Measurements from ENCODE around the gene GNAQ. TPM values are rescaled to one million over a fixed set of nuclear protein-coding genes. Genes with fewer than 3 reads are reported as not detected.

GNAQ gene
- polyA plus RNA-seq, 2 of the 4 experiments (the other 2 are of a cell fraction) = 17.9 to 60.0 TPM

DNA sequence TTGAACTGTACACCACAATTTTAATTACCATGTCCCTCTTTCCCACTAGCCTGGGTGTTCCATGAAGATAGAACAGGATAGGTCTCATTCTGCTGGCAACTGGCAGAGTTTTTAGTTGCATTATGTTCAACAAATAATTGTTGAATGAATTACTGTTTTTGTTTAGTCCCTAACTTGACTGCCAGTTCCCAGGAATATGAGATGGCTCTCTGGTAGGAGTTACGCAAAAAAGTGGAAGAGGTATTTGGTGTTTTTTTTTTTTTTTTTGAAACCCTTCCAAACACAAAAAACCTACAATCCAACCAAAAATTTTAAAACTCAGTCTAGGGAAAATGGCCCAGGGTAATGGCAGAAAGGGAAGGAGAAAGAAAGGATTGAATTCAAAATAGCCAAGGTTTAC lies 153.6 kb downstream of the GNAQ start:
- FAIRE-seq (no peak), DNase-seq (ENCODE audit: low read depth in 1 of 2, low spot score in 1 of 2) (no peak), ATAC-seq (no peak)
- 90% methylated on average over 1 of the region's 1 CpG for WGBS (ENCODE audit: missing lambda C conversion rate)
- POLR2A ChIA-PET = no interaction called here
- no peak overlapping the region for H3K4me3 ChIP-seq
- H3K4me2 ChIP-seq = no peak overlapping the region
- H3K27ac ChIP-seq = no peak overlapping the region
- CTCF ChIA-PET = no interaction called here
- peaks cover 21% of the 10 kb centered on the region for H3K4me1 ChIP-seq
- TF ChIP-seq, protein P1, sequence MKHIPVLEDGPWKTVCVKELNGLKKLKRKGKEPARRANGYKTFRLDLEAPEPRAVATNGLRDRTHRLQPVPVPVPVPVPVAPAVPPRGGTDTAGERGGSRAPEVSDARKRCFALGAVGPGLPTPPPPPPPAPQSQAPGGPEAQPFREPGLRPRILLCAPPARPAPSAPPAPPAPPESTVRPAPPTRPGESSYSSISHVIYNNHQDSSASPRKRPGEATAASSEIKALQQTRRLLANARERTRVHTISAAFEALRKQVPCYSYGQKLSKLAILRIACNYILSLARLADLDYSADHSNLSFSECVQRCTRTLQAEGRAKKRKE (CRISPR knock-in tag; IDR thresholded peaks at IDR 0.05; ENCODE audit: low read depth) = no peak
- TF ChIP-seq, protein P2, sequence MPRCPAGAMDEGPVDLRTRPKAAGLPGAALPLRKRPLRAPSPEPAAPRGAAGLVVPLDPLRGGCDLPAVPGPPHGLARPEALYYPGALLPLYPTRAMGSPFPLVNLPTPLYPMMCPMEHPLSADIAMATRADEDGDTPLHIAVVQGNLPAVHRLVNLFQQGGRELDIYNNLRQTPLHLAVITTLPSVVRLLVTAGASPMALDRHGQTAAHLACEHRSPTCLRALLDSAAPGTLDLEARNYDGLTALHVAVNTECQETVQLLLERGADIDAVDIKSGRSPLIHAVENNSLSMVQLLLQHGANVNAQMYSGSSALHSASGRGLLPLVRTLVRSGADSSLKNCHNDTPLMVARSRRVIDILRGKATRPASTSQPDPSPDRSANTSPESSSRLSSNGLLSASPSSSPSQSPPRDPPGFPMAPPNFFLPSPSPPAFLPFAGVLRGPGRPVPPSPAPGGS (IDR thresholded peaks at IDR 0.05) = no peak
- H3K9me3 ChIP-seq = no peaks in the 10 kb centered on the region

DNA sequence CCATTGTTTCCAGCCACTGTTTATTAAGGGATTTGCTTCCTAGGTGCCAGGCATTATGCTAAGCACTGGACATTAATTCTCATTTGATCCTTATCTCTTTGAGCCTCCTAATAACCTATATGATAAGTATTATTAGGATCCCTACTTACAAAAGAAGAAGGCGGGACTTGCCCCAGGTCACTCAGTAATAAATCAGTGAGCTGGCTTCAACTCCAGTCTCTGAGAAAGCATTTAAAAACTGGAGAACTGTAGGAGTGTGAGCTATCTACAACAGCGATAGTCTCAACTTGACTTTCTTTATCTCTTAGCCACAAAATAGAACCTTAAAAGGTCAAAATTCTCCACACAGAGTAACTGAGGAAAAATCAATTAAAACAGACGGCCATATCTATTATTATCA lies 155.0 kb downstream of the GNAQ start:
- WGBS (ENCODE audit: missing lambda C conversion rate) = 89% methylated on average over 3 of the region's 3 CpGs
- DNase-seq (ENCODE audit: low read depth in 1 of 2, low spot score in 1 of 2) (no peak), ATAC-seq (no peak), FAIRE-seq (no peak)
- no peak overlapping the region for H3K4me3 ChIP-seq
- ChIA-PET POLR2A (no interaction called here), CTCF (interaction anchor here (0.6 to 0.7 kb wide), 3 partner anchors 9 to 1288 kb away, joined by 3 to 6 read pairs (median 3); no protein-coding TSS in a partner anchor)
- TF ChIP-seq HEYL (CRISPR knock-in tag; IDR thresholded peaks at IDR 0.05) (no peak), POLR2AphosphoS2 (conservative IDR thresholded peaks at IDR 0.05; ENCODE audit: low read length) (no peak), EP300 (IDR thresholded peaks at IDR 0.05) (no peak), ZSCAN20 (CRISPR knock-in tag; IDR thresholded peaks at IDR 0.05) (no peak), ZC3H11A (IDR thresholded peaks at IDR 0.05) (no peak), GATA3 (IDR thresholded peaks at IDR 0.05; ENCODE audit: borderline replicate concordance) (no peak), JUN (IDR thresholded peaks at IDR 0.05) (no peak), EHMT2 (IDR thresholded peaks at IDR 0.05; ENCODE audit: low read depth) (no peak), TFCP2L1 (CRISPR knock-in tag; IDR thresholded peaks at IDR 0.05) (no peak), BHLHE40 (IDR thresholded peaks at IDR 0.05; ENCODE audit: low read depth, low read length) (no peak), JUNB (IDR thresholded peaks at IDR 0.05) (no peak), RAD21 (conservative IDR thresholded peaks at IDR 0.05 in 1 of 2, IDR thresholded peaks at IDR 0.05 in 1 of 2) (no peak), ZNF302 (CRISPR knock-in tag; IDR thresholded peaks at IDR 0.05) (no peak)
- TF ChIP-seq, protein P3, sequence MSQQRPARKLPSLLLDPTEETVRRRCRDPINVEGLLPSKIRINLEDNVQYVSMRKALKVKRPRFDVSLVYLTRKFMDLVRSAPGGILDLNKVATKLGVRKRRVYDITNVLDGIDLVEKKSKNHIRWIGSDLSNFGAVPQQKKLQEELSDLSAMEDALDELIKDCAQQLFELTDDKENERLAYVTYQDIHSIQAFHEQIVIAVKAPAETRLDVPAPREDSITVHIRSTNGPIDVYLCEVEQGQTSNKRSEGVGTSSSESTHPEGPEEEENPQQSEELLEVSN (IDR thresholded peaks at IDR 0.05; ENCODE audit: borderline replicate concordance, low read depth) = no peak
- TF ChIP-seq, protein P4, sequence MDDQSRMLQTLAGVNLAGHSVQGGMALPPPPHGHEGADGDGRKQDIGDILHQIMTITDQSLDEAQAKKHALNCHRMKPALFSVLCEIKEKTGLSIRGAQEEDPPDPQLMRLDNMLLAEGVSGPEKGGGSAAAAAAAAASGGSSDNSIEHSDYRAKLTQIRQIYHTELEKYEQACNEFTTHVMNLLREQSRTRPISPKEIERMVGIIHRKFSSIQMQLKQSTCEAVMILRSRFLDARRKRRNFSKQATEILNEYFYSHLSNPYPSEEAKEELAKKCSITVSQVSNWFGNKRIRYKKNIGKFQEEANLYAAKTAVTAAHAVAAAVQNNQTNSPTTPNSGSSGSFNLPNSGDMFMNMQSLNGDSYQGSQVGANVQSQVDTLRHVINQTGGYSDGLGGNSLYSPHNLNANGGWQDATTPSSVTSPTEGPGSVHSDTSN (IDR thresholded peaks at IDR 0.05) = no peak
- TF ChIP-seq, protein P2 (IDR thresholded peaks at IDR 0.05) = no peak
- H3K27ac ChIP-seq = no peak overlapping the region
- H3K4me2 ChIP-seq = no peak overlapping the region
- H3K9me3 ChIP-seq = no peaks in the 10 kb centered on the region
- peaks cover 21% of the 10 kb centered on the region for H3K4me1 ChIP-seq

DNA sequence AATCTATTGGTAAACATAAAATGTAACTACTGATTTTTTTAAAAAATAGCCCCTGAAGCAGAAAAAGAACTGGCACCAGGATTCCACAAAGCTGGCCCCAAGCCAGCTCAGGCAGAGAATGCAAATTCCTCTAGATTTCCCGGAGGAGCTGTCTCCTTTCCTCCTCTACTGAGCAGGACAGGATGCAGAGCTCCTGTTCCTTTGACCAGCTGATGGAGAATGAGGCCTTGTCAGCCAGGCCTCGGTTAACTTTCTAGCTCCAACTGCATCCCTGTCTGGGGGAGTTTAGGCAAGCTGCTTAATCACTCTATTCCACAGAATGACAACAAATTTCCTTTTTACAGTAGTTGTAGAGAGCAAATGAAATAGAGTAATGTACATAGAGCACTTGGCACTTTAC lies 155.5 kb downstream of the GNAQ start:
- Histone ChIP-seq H3K9me3 (no peaks in the 10 kb centered on the region), H3K4me2 (no peak overlapping the region), H3K4me3 (no peak overlapping the region), H3K4me1 (peaks cover 21% of the 10 kb centered on the region), H3K27ac (no peak overlapping the region)
- WGBS (ENCODE audit: missing lambda C conversion rate) = 52% methylated on average over 2 of the region's 2 CpGs
- CTCF ChIA-PET = interaction anchor here (0.6 to 0.7 kb wide), 2 partner anchors 9 to 19 kb away, joined by 3 read pairs; no protein-coding TSS in a partner anchor
- TF ChIP-seq, protein P5, sequence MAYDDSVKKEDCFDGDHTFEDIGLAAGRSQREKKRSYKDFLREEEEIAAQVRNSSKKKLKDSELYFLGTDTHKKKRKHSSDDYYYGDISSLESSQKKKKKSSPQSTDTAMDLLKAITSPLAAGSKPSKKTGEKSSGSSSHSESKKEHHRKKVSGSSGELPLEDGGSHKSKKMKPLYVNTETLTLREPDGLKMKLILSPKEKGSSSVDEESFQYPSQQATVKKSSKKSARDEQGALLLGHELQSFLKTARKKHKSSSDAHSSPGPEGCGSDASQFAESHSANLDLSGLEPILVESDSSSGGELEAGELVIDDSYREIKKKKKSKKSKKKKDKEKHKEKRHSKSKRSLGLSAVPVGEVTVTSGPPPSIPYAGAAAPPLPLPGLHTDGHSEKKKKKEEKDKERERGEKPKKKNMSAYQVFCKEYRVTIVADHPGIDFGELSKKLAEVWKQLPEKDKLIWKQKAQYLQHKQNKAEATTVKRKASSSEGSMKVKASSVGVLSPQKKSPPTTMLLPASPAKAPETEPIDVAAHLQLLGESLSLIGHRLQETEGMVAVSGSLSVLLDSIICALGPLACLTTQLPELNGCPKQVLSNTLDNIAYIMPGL (CRISPR knock-in tag; IDR thresholded peaks at IDR 0.05; ENCODE audit: borderline replicate concordance) = no peak
- TF ChIP-seq, protein P6, sequence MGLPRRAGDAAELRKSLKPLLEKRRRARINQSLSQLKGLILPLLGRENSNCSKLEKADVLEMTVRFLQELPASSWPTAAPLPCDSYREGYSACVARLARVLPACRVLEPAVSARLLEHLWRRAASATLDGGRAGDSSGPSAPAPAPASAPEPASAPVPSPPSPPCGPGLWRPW (IDR thresholded peaks at IDR 0.05) = no peak
- TF ChIP-seq NPAS2 (CRISPR knock-in tag; IDR thresholded peaks at IDR 0.05; ENCODE audit: borderline replicate concordance) (no peak), HEYL (CRISPR knock-in tag; IDR thresholded peaks at IDR 0.05) (no peak)
- TF ChIP-seq, protein P7, sequence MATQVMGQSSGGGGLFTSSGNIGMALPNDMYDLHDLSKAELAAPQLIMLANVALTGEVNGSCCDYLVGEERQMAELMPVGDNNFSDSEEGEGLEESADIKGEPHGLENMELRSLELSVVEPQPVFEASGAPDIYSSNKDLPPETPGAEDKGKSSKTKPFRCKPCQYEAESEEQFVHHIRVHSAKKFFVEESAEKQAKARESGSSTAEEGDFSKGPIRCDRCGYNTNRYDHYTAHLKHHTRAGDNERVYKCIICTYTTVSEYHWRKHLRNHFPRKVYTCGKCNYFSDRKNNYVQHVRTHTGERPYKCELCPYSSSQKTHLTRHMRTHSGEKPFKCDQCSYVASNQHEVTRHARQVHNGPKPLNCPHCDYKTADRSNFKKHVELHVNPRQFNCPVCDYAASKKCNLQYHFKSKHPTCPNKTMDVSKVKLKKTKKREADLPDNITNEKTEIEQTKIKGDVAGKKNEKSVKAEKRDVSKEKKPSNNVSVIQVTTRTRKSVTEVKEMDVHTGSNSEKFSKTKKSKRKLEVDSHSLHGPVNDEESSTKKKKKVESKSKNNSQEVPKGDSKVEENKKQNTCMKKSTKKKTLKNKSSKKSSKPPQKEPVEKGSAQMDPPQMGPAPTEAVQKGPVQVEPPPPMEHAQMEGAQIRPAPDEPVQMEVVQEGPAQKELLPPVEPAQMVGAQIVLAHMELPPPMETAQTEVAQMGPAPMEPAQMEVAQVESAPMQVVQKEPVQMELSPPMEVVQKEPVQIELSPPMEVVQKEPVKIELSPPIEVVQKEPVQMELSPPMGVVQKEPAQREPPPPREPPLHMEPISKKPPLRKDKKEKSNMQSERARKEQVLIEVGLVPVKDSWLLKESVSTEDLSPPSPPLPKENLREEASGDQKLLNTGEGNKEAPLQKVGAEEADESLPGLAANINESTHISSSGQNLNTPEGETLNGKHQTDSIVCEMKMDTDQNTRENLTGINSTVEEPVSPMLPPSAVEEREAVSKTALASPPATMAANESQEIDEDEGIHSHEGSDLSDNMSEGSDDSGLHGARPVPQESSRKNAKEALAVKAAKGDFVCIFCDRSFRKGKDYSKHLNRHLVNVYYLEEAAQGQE (IDR thresholded peaks at IDR 0.05) = no peak
- POLR2A ChIA-PET = no interaction called here
- DNase-seq (ENCODE audit: low read depth in 1 of 2, low spot score in 1 of 2) (no peak), FAIRE-seq (no peak), ATAC-seq (peak in 1 of 2 experiments; percentile 42; a peak in 3 of 6 replicates)
